IMR-90 (cell line): ENCODE measurements around the gene NHSL2. TPM values are rescaled to one million over a fixed set of nuclear protein-coding genes. Genes with fewer than 3 reads are reported as not detected.

Experiments
- ATAC-seq: fragments of 200-7000 bp; cut with Tn5 transposase; 2 replicates; pipeline ENCODE4 v1.9.1; 2020; ENCODE audit warnings: low read depth, mild to moderate bottlenecking, moderate library complexity
- BruUV-seq: library from RNA; stranded (reverse); fragments of 400-500 nt; replicated peaks from 2 replicates; lab custom pipeline; 2021; lab: Mats Ljungman, UMichigan
- CTCF ChIA-PET: fragments of 300-600 bp; formaldehyde crosslinking; extraction: SDS; loops from one replicate; lab custom pipeline; 2021; ENCODE audit warnings: antibody characterized with exemption; lab: Yijun Ruan, JAX
- POLR2A ChIA-PET: fragments of 300-600 bp; sonication (Branson Sonifier 250); formaldehyde crosslinking; loops from one replicate; lab custom pipeline; 2022; ENCODE audit warnings: antibody characterized with exemption; ENCODE audit not compliant: unreplicated experiment; lab: Charles Lee
- DNase-seq: peaks from one replicate; pipeline ENCODE4 v3.0.0; 2013
- H2AFZ ChIP-seq: replicated peaks from 2 replicates; pipeline ENCODE3; 2013; ENCODE audit warnings: low read length, mild to moderate bottlenecking; ENCODE audit not compliant: poor library complexity
- H2AK5ac ChIP-seq: 2 replicates; pipeline ENCODE4 v1.6.1; 2013; ENCODE audit warnings: low read depth, low read length, inconsistent platforms
- H2AK9ac ChIP-seq: replicated peaks from 2 replicates; pipeline ENCODE3; 2013; ENCODE audit warnings: mild to moderate bottlenecking, low read depth, low read length, moderate library complexity; ENCODE audit not compliant: poor library complexity
- H2BK120ac ChIP-seq: 2 replicates; pipeline ENCODE4 v1.6.1; 2013; ENCODE audit warnings: low read depth, low read length, inconsistent platforms
- H2BK15ac ChIP-seq: 3 replicates; pipeline ENCODE4 v1.6.1; 2013; ENCODE audit warnings: low read depth, low read length, inconsistent platforms
- H2BK20ac ChIP-seq: 2 replicates; pipeline ENCODE4 v1.6.1; 2013; ENCODE audit warnings: low read depth, mild to moderate bottlenecking, inconsistent platforms, low read length, moderate library complexity
- H2BK5ac ChIP-seq: 2 replicates; pipeline ENCODE4 v1.6.1; 2013; ENCODE audit warnings: mild to moderate bottlenecking, low read depth, low read length, inconsistent platforms; ENCODE audit not compliant: poor library complexity, severe bottlenecking
- H3K14ac ChIP-seq: replicated peaks from 2 replicates; pipeline ENCODE4 v1.6.1; 2013; ENCODE audit warnings: low read depth, low read length, inconsistent platforms
- H3K18ac ChIP-seq: 2 replicates; pipeline ENCODE4 v1.6.1; 2013; ENCODE audit warnings: low read depth, low read length, control low read depth
- H3K23ac ChIP-seq: 2 replicates; pipeline ENCODE4 v1.6.1; 2013; ENCODE audit warnings: low read depth, low read length, inconsistent platforms
- H3K27ac ChIP-seq: 2 replicates; pipeline ENCODE4 v1.5.1; 2013; ENCODE audit warnings: mild to moderate bottlenecking, control low read depth, low read length; ENCODE audit not compliant: insufficient read depth
- H3K27me3 ChIP-seq: 2 replicates; pipeline ENCODE4 v1.6.1; 2013; ENCODE audit warnings: low read length; ENCODE audit not compliant: control insufficient read depth, insufficient read depth
- H3K36me3 ChIP-seq: 2 replicates; pipeline ENCODE4 v1.6.1; 2013; ENCODE audit warnings: low read length, mixed read lengths; ENCODE audit not compliant: control insufficient read depth, insufficient read depth
- H3K4ac ChIP-seq: 2 replicates; pipeline ENCODE4 v1.6.1; 2013; ENCODE audit warnings: low read depth, low read length, inconsistent platforms
- H3K4me1 ChIP-seq: 2 replicates; pipeline ENCODE4 v1.6.1; 2013; ENCODE audit warnings: low read length, mixed read lengths; ENCODE audit not compliant: control insufficient read depth, insufficient read depth
- H3K4me2 ChIP-seq: 2 replicates; pipeline ENCODE4 v1.6.1; 2013; ENCODE audit warnings: low read depth, mild to moderate bottlenecking, control low read depth, low read length, moderate library complexity
- H3K4me3 ChIP-seq: 2 replicates; pipeline ENCODE4 v1.5.1; 2013; ENCODE audit warnings: low read depth, mild to moderate bottlenecking, control low read depth, low read length, moderate library complexity; ENCODE audit not compliant: insufficient read depth
- H3K56ac ChIP-seq: 2 replicates; pipeline ENCODE4 v1.6.1; 2013; ENCODE audit warnings: low read length, inconsistent platforms; ENCODE audit not compliant: insufficient read depth; ENCODE audit errors: extremely low read depth
- H3K79me1 ChIP-seq, 2 experiments: 2 replicates each; pipeline ENCODE4 v1.6.1; 2013; ENCODE audit warnings: low read length in 2 of 2, inconsistent platforms in 1 of 2, low read depth in 1 of 2
- H3K9ac ChIP-seq: 2 replicates; pipeline ENCODE4 v1.6.1; 2013; ENCODE audit warnings: low read depth, low read length, control low read depth
- H3K9me1 ChIP-seq: 2 replicates; pipeline ENCODE4 v1.6.1; 2013; ENCODE audit warnings: low read length, inconsistent platforms; ENCODE audit not compliant: insufficient read depth
- H3K9me3 ChIP-seq: 2 replicates; pipeline ENCODE4 v1.6.1; 2013; ENCODE audit warnings: low read length; ENCODE audit not compliant: control insufficient read depth, insufficient read depth
- H4K20me1 ChIP-seq: 2 replicates; pipeline ENCODE4 v1.6.1; 2013; ENCODE audit warnings: low read length, inconsistent platforms; ENCODE audit not compliant: insufficient read depth
- H4K5ac ChIP-seq: 2 replicates; pipeline ENCODE4 v1.6.1; 2013; ENCODE audit warnings: mild to moderate bottlenecking, low read depth, low read length, control low read depth
- H4K8ac ChIP-seq, 2 experiments: 2 replicates each; pipeline ENCODE4 v1.6.1; 2013; ENCODE audit warnings: low read depth in 2 of 2, low read length in 2 of 2, control low read depth in 1 of 2, inconsistent platforms in 1 of 2
- H4K91ac ChIP-seq: 2 replicates; pipeline ENCODE4 v1.6.1; 2013; ENCODE audit warnings: low read depth, low read length, inconsistent platforms; ENCODE audit not compliant: insufficient read depth
- BHLHE40 ChIP-seq: fragments of 150-350 bp; IDR thresholded peaks from 2 replicates; pipeline ENCODE4 v1.6.1; 2016; ENCODE audit warnings: mild to moderate bottlenecking, low read depth, low read length
- CEBPB ChIP-seq: IDR thresholded peaks from 2 replicates; pipeline ENCODE4 v1.6.1; 2012; ENCODE audit warnings: low read depth, low read length, improper control_type of control experiment
- CHD1 ChIP-seq: IDR thresholded peaks from 2 replicates; pipeline ENCODE4 v1.6.1; 2012; ENCODE audit warnings: low read depth, low read length, improper control_type of control experiment
- FOS ChIP-seq: fragments of 150-350 bp; IDR thresholded peaks from 2 replicates; pipeline ENCODE4 v1.6.1; 2016; ENCODE audit warnings: low read depth, low read length
- MAZ ChIP-seq: IDR thresholded peaks from 2 replicates; pipeline ENCODE4 v1.6.1; 2012; ENCODE audit warnings: low read depth, mild to moderate bottlenecking, low read length, improper control_type of control experiment, moderate library complexity, borderline replicate concordance
- MXI1 ChIP-seq: IDR thresholded peaks from 2 replicates; pipeline ENCODE4 v1.6.1; 2012; ENCODE audit warnings: low read depth, mild to moderate bottlenecking, low read length, moderate library complexity, borderline replicate concordance
- NFE2L2 ChIP-seq: fragments of 150-350 bp; IDR thresholded peaks from 2 replicates; pipeline ENCODE4 v1.6.1; 2016; ENCODE audit warnings: low read depth, mild to moderate bottlenecking, low read length
- POLR2A ChIP-seq: IDR thresholded peaks from 2 replicates; pipeline ENCODE4 v1.6.1; 2012; ENCODE audit warnings: mild to moderate bottlenecking, low read depth, low read length
- RAD21 ChIP-seq: IDR thresholded peaks from 2 replicates; pipeline ENCODE4 v1.6.1; 2012; ENCODE audit warnings: low read length, improper control_type of control experiment
- RCOR1 ChIP-seq: IDR thresholded peaks from 2 replicates; pipeline ENCODE4 v1.6.1; 2012; ENCODE audit warnings: mild to moderate bottlenecking, low read length, improper control_type of control experiment; ENCODE audit not compliant: insufficient replicate concordance
- RFX5 ChIP-seq: IDR thresholded peaks from 2 replicates; pipeline ENCODE4 v1.8.0; 2012; ENCODE audit warnings: low read depth, mild to moderate bottlenecking, low read length, moderate library complexity
- SMC3 ChIP-seq: fragments of 150-350 bp; IDR thresholded peaks from 2 replicates; pipeline ENCODE4 v1.6.1; 2016; ENCODE audit warnings: low read depth, mild to moderate bottlenecking, antibody characterized with exemption, low read length, moderate library complexity
- WGBS, 2 experiments: methylation state at CpG; one replicate each; pipeline versions ENCODE4 v1.1.5 to v1.1.7; 2013; ENCODE audit warnings: missing lambda C conversion rate in 2 of 2; ENCODE audit not compliant: insufficient read length in 1 of 2; ENCODE audit errors: extremely low coverage in 2 of 2; 5-methylcytosine and 5-hydroxymethylcytosine counted together
- dilution Hi-C: fragments of 300-500 bp; cut with HindIII; formaldehyde crosslinking; loops from one replicate; pipeline ENCODE4 v1.14.3; 2018; ENCODE audit warnings: low sequenced_read_pairs; ENCODE audit not compliant: unreplicated experiment
- in situ Hi-C: fragments of 300-500 bp; cut with MboI; formaldehyde crosslinking; loops from 3 replicates; pipeline ENCODE4 v1.14.3; 2019; ENCODE audit warnings: low sequenced_read_pairs, inconsistent platforms, mixed read lengths
- intact Hi-C: fragments of 100-400 bp; cut with micrococcal nuclease; formaldehyde crosslinking; loops from 2 replicates; pipeline ENCODE4 v1.10.0; 2022
- polyA plus RNA-seq, 3 experiments: library from polyadenylated mRNA; depleted of rRNA; stranded (reverse); fragments of >200 nt; gene quantifications; 2 replicates each; pipeline ENCODE4 v1.2.3, GENCODE V29; 2012; ENCODE audit warnings: low replicate concordance in 1 of 3
- total RNA-seq: library from RNA; depleted of rRNA; stranded (reverse); fragments of >200 nt; gene quantifications from 2 replicates; pipeline ENCODE4 v1.2.3, GENCODE V29; 2012
- TF ChIP-seq, protein P1 (sequence below): fragments of 150-350 bp; IDR thresholded peaks from 2 replicates; pipeline ENCODE4 v1.6.1; 2016; ENCODE audit warnings: low read depth, mild to moderate bottlenecking, low read length, moderate library complexity, borderline replicate concordance
- TF ChIP-seq, protein P2 (sequence below): fragments of 150-350 bp; IDR thresholded peaks from 2 replicates; pipeline ENCODE4 v1.6.1; 2017; ENCODE audit warnings: mild to moderate bottlenecking, antibody characterized with exemption, low read length, low read depth
- TF ChIP-seq, protein P3 (sequence below): conservative IDR thresholded peaks from 2 replicates; pipeline ENCODE4 v1.5.1; 2012; ENCODE audit warnings: mild to moderate bottlenecking, low read depth, low read length, improper control_type of control experiment

NHSL2 gene
- total and polyA plus RNA-seq, 2 of the 4 experiments (the other 2 are of a cell fraction): 0.72 to 0.75 TPM

DNA sequence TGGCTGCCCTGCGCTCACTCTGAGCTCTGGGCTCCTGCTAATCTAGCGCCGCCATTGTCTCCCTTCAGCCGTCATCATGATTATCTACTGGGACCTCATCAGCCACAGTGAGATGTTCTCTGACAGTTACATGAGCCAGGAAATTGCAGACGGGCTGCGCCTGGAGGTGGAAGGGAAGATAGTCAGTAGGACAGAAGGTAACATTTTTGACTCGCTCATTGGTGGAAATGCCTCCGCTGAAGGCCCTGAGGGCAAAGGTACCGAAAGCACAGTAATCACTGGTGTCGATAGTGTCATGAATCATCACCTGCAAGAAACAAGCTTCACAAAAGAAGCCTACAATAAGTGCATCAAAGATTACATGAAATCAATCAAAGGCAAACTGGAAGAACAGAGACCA is 249.1 kb downstream of the NHSL2 start:
- no peak for DNase-seq
- Histone ChIP-seq H4K8ac (no peak overlapping the region), H3K4me1 (no peaks in the 10 kb centered on the region), H4K5ac (no peak overlapping the region), H3K4ac (no peak overlapping the region), H3K27ac (no peak overlapping the region), H4K20me1 (no peaks in the 10 kb centered on the region; the same call in 1 of the 2 replicates), H2BK120ac (no peak overlapping the region), H3K4me2 (no peak overlapping the region), H3K9me1 (no peaks in the 10 kb centered on the region), H2AFZ (no peak overlapping the region), H3K23ac (no peak overlapping the region), H2AK5ac (no peak overlapping the region), H3K4me3 (no peak overlapping the region), H3K27me3 (peaks cover 17% of the 10 kb centered on the region), H4K91ac (no peak overlapping the region), H2AK9ac (no peak overlapping the region), H3K56ac (no peak overlapping the region), H3K9ac (no peak overlapping the region), H2BK15ac (no peak overlapping the region), H3K18ac (no peak overlapping the region), H2BK20ac (no peak overlapping the region), H3K9me3 (peaks cover 14% of the 10 kb centered on the region), H3K79me1 (no peaks in the 10 kb centered on the region), H3K14ac (no peak overlapping the region), H3K36me3 (no peaks in the 10 kb centered on the region), H2BK5ac (no peak overlapping the region)
- ChIA-PET CTCF (no interaction called here), POLR2A (no interaction called here)
- no TSS peak for BruUV-seq
- WGBS, 2 experiments: 50% methylated on average over 4 of the region's 10 CpGs; no CpG with 5 or more reads in 1 of the 2 experiments
- in situ Hi-C loops (no loop called here), dilution Hi-C loops (no loop called here), intact Hi-C loops (no loop called here)
- TF ChIP-seq MXI1: no peak
- no peak for TF ChIP-seq RAD21
- TF ChIP-seq CHD1: no peak
- TF ChIP-seq, protein P1, sequence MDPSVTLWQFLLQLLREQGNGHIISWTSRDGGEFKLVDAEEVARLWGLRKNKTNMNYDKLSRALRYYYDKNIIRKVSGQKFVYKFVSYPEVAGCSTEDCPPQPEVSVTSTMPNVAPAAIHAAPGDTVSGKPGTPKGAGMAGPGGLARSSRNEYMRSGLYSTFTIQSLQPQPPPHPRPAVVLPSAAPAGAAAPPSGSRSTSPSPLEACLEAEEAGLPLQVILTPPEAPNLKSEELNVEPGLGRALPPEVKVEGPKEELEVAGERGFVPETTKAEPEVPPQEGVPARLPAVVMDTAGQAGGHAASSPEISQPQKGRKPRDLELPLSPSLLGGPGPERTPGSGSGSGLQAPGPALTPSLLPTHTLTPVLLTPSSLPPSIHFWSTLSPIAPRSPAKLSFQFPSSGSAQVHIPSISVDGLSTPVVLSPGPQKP: no peak
- TF ChIP-seq, protein P2, sequence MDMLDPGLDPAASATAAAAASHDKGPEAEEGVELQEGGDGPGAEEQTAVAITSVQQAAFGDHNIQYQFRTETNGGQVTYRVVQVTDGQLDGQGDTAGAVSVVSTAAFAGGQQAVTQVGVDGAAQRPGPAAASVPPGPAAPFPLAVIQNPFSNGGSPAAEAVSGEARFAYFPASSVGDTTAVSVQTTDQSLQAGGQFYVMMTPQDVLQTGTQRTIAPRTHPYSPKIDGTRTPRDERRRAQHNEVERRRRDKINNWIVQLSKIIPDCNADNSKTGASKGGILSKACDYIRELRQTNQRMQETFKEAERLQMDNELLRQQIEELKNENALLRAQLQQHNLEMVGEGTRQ: no peak
- TF ChIP-seq SMC3: no peak
- no peak for TF ChIP-seq RFX5
- no peak for TF ChIP-seq CEBPB
- TF ChIP-seq, protein P3, sequence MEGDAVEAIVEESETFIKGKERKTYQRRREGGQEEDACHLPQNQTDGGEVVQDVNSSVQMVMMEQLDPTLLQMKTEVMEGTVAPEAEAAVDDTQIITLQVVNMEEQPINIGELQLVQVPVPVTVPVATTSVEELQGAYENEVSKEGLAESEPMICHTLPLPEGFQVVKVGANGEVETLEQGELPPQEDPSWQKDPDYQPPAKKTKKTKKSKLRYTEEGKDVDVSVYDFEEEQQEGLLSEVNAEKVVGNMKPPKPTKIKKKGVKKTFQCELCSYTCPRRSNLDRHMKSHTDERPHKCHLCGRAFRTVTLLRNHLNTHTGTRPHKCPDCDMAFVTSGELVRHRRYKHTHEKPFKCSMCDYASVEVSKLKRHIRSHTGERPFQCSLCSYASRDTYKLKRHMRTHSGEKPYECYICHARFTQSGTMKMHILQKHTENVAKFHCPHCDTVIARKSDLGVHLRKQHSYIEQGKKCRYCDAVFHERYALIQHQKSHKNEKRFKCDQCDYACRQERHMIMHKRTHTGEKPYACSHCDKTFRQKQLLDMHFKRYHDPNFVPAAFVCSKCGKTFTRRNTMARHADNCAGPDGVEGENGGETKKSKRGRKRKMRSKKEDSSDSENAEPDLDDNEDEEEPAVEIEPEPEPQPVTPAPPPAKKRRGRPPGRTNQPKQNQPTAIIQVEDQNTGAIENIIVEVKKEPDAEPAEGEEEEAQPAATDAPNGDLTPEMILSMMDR: no peak
- TF ChIP-seq BHLHE40: no peak
- TF ChIP-seq MAZ: no peak
- TF ChIP-seq RCOR1: no peak
- TF ChIP-seq NFE2L2: no peak
- TF ChIP-seq FOS: no peak
- no peak for TF ChIP-seq POLR2A
- no peak for ATAC-seq
